ENCODE results near the gene UBAP1L. TPM values are rescaled to one million over a fixed set of nuclear protein-coding genes. Genes with fewer than 3 reads are reported as not detected.

Gene UBAP1L
- total RNA-seq, 6 experiments from 2014 or later = 0.43 to 1.4 (median 0.64) TPM

DNA sequence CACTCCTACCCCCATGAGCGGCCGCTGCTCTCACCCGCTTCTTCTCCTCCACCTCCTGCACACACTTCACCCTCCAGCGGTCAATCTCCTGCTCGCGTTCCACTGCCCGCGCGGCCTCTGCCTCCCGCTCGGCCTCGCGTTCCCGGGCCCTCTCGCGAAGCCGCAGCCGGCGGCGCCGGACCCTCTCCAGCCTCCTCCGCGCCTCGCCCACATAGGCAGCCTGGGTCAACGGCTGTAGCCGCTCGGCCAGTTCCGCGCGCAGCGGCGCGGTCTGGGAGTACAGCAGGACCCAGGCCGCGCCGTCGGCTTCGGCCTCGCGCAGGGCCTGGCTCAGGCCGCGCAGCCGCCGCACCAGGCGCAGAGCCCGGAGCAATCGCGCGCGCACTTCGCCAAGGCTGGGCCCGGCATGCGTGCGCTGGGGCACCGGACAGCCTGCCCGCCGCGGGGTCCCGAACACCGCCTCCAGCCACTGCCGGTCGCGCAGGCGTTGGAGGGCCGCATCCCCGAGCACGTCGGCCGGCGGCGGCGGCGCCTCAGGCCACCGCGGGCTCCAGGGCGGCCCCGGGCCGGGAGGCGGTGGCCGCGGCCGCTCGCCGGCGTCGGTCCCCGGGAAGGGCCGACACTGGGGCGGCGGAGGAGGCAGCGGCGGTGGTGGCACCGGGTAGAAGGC is 18.0 kb upstream of the UBAP1L start:
- H3K36me3 Mint-ChIP-seq (ENCODE audit: low read depth) = peaks cover 32% of the 10 kb centered on the region
- TF ChIP-seq, protein P1, sequence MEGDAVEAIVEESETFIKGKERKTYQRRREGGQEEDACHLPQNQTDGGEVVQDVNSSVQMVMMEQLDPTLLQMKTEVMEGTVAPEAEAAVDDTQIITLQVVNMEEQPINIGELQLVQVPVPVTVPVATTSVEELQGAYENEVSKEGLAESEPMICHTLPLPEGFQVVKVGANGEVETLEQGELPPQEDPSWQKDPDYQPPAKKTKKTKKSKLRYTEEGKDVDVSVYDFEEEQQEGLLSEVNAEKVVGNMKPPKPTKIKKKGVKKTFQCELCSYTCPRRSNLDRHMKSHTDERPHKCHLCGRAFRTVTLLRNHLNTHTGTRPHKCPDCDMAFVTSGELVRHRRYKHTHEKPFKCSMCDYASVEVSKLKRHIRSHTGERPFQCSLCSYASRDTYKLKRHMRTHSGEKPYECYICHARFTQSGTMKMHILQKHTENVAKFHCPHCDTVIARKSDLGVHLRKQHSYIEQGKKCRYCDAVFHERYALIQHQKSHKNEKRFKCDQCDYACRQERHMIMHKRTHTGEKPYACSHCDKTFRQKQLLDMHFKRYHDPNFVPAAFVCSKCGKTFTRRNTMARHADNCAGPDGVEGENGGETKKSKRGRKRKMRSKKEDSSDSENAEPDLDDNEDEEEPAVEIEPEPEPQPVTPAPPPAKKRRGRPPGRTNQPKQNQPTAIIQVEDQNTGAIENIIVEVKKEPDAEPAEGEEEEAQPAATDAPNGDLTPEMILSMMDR (IDR thresholded peaks at IDR 0.05) = no peak
- peaks cover 15% of the 10 kb centered on the region for H3K9me3 Mint-ChIP-seq
- H3K4me1 Mint-ChIP-seq (ENCODE audit: low read depth) = peaks cover 18% of the 10 kb centered on the region
- DNase-seq = peak; percentile 39
- H3K4me3 Mint-ChIP-seq = peak overlapping the region; percentile 97
- H3K27ac Mint-ChIP-seq = peak overlapping the region; percentile 78
- H3K27me3 Mint-ChIP-seq (ENCODE audit: insufficient read depth) = no peaks in the 10 kb centered on the region

DNA sequence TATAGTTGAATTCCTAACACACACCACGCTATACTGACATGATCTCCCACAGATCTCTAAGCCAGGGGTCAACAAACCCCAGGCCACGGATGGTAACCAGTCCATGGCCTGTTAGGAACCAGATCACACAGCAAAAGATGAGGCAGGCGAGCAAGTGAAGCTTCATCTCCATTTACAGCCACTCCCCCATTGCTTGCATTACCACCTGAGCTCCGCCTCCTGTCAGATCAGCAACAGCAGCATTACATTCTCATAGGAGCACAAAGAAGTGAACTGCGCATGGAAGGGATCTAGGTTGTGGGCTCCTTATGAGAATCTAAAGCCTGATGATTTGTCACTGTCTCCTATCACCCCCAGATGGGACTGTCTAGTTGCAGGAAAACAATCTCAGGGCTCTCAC is 15.9 kb upstream of the UBAP1L start:
- peaks cover 27% of the 10 kb centered on the region for H3K36me3 Mint-ChIP-seq (ENCODE audit: low read depth)
- H3K9me3 Mint-ChIP-seq = no peaks in the 10 kb centered on the region
- no peak for DNase-seq
- peak overlapping the region; percentile 33; the same call in 1 of the 2 replicates for H3K4me3 Mint-ChIP-seq
- TF ChIP-seq, protein P1 (IDR thresholded peaks at IDR 0.05) = no peak
- peak overlapping the region; percentile 44 for H3K27ac Mint-ChIP-seq
- H3K27me3 Mint-ChIP-seq (ENCODE audit: insufficient read depth) = no peaks in the 10 kb centered on the region
- peaks cover 18% of the 10 kb centered on the region for H3K4me1 Mint-ChIP-seq (ENCODE audit: low read depth)

DNA sequence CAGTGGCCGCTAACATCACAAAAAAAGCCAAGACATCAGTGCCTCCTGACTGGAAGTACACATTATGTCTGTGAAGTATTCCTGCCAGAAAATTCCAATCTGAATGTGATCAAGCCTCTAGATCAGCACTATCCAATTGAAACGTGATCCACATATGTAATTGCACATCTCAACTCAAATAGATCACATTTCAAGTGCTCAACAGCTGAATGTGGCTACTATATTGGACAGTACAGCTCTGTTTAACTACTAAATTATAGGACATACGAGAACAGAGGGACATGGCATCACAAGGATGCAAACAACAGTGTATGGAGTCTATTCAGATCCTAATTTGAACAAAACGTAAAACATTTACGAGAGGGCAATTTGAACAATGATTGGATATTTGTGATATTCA is 542 bp upstream of the UBAP1L start:
- no peak for DNase-seq
- no peak overlapping the region for H3K4me3 Mint-ChIP-seq

DNA sequence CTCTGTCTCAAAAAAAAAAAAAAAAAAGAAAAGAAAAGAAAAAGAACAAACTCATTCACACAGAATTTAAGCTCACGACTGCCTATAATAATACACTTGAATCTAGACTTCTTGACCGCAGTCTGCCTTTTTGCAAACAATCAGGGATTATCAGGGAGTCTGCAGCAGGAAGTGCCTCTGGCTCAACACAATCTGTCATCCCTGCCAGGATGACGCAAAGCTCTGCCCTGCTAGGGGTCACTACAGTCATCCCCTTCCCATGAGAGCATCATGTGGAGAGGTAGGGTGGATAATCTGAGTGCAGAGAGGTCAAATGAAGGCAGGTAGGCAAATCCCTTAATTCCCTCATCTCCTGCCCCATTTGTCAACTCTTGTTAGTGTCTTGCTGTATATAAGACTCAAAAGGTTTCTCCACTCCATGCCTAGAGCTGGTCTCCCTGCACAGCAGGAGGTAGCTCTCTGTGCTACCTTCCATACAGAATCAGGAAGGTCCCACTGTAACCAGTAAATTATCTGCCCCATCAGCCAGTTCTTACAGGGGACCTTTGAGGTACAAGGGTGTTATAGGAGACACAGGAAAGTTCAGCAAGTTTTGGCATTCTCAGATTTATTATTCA is 4.2 kb downstream of the UBAP1L start:
- Mint-ChIP-seq H3K4me1 (ENCODE audit: low read depth) (peaks cover 13% of the 10 kb centered on the region; the same call in 1 of the 2 replicates), H3K4me3 (no peak overlapping the region), H3K36me3 (ENCODE audit: low read depth) (peaks cover 6% of the 10 kb centered on the region; the same call in 1 of the 2 replicates), H3K27ac (peak overlapping the region; percentile 46; the same call in 1 of the 2 replicates), H3K27me3 (ENCODE audit: insufficient read depth) (no peaks in the 10 kb centered on the region; the same call in 1 of the 2 replicates), H3K9me3 (no peaks in the 10 kb centered on the region)
- peak; percentile 31 for DNase-seq
- TF ChIP-seq, protein P1 (IDR thresholded peaks at IDR 0.05) = no peak

More for the DNA sequence above, 542 bp upstream of the UBAP1L start:
- peaks cover 25% of the 10 kb centered on the region for H3K36me3 Mint-ChIP-seq (ENCODE audit: low read depth)
- TF ChIP-seq, protein P1 (IDR thresholded peaks at IDR 0.05) = no peak
- H3K27ac Mint-ChIP-seq = peak overlapping the region; percentile 28; the same call in 1 of the 2 replicates
- H3K4me1 Mint-ChIP-seq (ENCODE audit: low read depth) = peaks cover 14% of the 10 kb centered on the region; the same call in 1 of the 2 replicates
- H3K27me3 Mint-ChIP-seq (ENCODE audit: insufficient read depth) = peaks cover 1% of the 10 kb centered on the region
- H3K9me3 Mint-ChIP-seq = no peaks in the 10 kb centered on the region

DNA sequence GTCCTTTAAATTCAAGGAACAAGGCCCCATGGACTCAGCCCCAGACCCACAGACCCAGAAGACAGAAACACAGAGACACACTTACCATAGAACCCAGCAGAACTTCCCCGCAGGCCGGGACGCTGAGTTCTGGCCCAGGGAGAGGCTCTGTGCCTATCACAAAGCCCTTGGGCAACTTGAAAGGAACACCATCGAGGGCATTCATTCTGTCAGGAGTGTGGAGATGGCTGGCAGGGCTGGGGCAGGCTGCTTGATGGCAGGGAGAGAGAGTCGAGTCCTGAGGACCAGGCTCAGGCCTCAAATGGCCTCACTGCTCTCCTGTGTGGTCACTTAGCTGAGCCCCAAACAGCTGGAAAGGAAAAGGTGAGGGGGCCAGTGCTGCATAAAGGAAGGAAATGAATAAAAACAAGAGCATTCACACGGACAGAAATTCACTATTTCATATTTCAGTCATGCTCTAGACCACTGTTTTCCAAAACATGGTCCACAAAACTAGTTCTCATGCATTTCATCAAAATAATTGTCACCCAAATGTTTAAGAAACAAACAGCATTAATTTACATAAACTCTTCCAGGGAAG is 8.9 kb downstream of the UBAP1L start:
- Mint-ChIP-seq H3K4me3 (no peak overlapping the region), H3K27me3 (ENCODE audit: insufficient read depth) (no peaks in the 10 kb centered on the region; the same call in 1 of the 2 replicates), H3K36me3 (ENCODE audit: low read depth) (peaks cover 10% of the 10 kb centered on the region), H3K4me1 (ENCODE audit: low read depth) (peaks cover 7% of the 10 kb centered on the region; the same call in 1 of the 2 replicates), H3K27ac (no peak overlapping the region), H3K9me3 (no peaks in the 10 kb centered on the region)
- TF ChIP-seq, protein P1 (IDR thresholded peaks at IDR 0.05) = no peak
- no peak for DNase-seq
